H1 (cell line): ENCODE measurements around the gene CMSS1.

Experiments
- BACH1 ChIP-seq: IDR thresholded peaks from 2 replicates; pipeline ENCODE4 v1.6.1; 2012; ENCODE audit warnings: low read length, improper control_type of control experiment
- BCL11A ChIP-seq, 2 experiments: IDR thresholded peaks; one replicate each; pipeline ENCODE4 v1.6.1; 2011; ENCODE audit warnings: low read depth in 2 of 2, low read length in 2 of 2, mild to moderate bottlenecking in 2 of 2
- CEBPB ChIP-seq: IDR thresholded peaks from 2 replicates; pipeline ENCODE4 v1.6.1; 2012; ENCODE audit warnings: low read depth, low read length
- CHD2 ChIP-seq: IDR thresholded peaks from 2 replicates; pipeline ENCODE4 v1.6.1; 2012; ENCODE audit warnings: low read length, improper control_type of control experiment
- EP300 ChIP-seq, 2 experiments: IDR thresholded peaks; 1 replicate in 1 of 2; 2 replicates in 1 of 2; pipeline ENCODE4 v1.6.1; 2011 to 2012; ENCODE audit warnings: low read depth in 2 of 2, low read length in 2 of 2, mild to moderate bottlenecking in 2 of 2, borderline replicate concordance in 1 of 2, inconsistent platforms in 1 of 2, moderate library complexity in 1 of 2
- FOSL1 ChIP-seq: IDR thresholded peaks from 2 replicates; pipeline ENCODE4 v1.6.1; 2011; ENCODE audit warnings: mild to moderate bottlenecking, low read depth, low read length, moderate library complexity; ENCODE audit not compliant: insufficient read depth
- JUN ChIP-seq: IDR thresholded peaks from 2 replicates; pipeline ENCODE4 v1.6.1; 2011; ENCODE audit warnings: low read depth, mild to moderate bottlenecking, improper control_type of control experiment, low read length
- POLR2A ChIP-seq, 2 experiments: IDR thresholded peaks; 1 replicate in 1 of 2; 2 replicates in 1 of 2; pipeline ENCODE4 v1.6.1; 2011; ENCODE audit warnings: low read depth in 2 of 2, low read length in 2 of 2, mild to moderate bottlenecking in 2 of 2; ENCODE audit errors: control extremely low read depth in 1 of 2
- POLR2AphosphoS5 ChIP-seq: IDR thresholded peaks from 2 replicates; pipeline ENCODE4 v1.6.1; 2011; ENCODE audit warnings: low read depth, low read length
- RFX5 ChIP-seq: IDR thresholded peaks from 2 replicates; pipeline ENCODE4 v1.6.1; 2011; ENCODE audit warnings: low read depth, low read length, improper control_type of control experiment, borderline replicate concordance
- RNF2 ChIP-seq: fragments of 200-900, 300-1000 bp; sonication (generic); IDR thresholded peaks from 2 replicates; pipeline ENCODE4 v1.7.1; 2016; ENCODE audit warnings: borderline replicate concordance, low read depth, mild to moderate bottlenecking, antibody characterized with exemption, low read length; ENCODE audit not compliant: poor library complexity, severe bottlenecking; ENCODE audit errors: missing control alignments
- SP1 ChIP-seq: IDR thresholded peaks from 2 replicates; pipeline ENCODE4 v1.6.1; 2011; ENCODE audit warnings: low read depth, low read length
- SUZ12 ChIP-seq: fragments of 200-600 bp; sonication (generic); IDR thresholded peaks from 2 replicates; pipeline ENCODE4 v1.6.1; 2012; ENCODE audit warnings: mild to moderate bottlenecking, inconsistent platforms, low read length, moderate library complexity, mixed read lengths
- TF ChIP-seq, protein P1 (sequence below), 3 experiments: IDR thresholded peaks; 1 replicate in 2 of 3; 2 replicates in 1 of 3; pipeline versions ENCODE4 v1.5.1 to v1.6.1; 2011; ENCODE audit warnings: low read length in 3 of 3, mild to moderate bottlenecking in 3 of 3, inconsistent platforms in 2 of 3, low read depth in 1 of 3, moderate library complexity in 1 of 3; ENCODE audit not compliant: insufficient read depth in 1 of 3; ENCODE audit errors: control extremely low read depth in 1 of 3

DNA sequence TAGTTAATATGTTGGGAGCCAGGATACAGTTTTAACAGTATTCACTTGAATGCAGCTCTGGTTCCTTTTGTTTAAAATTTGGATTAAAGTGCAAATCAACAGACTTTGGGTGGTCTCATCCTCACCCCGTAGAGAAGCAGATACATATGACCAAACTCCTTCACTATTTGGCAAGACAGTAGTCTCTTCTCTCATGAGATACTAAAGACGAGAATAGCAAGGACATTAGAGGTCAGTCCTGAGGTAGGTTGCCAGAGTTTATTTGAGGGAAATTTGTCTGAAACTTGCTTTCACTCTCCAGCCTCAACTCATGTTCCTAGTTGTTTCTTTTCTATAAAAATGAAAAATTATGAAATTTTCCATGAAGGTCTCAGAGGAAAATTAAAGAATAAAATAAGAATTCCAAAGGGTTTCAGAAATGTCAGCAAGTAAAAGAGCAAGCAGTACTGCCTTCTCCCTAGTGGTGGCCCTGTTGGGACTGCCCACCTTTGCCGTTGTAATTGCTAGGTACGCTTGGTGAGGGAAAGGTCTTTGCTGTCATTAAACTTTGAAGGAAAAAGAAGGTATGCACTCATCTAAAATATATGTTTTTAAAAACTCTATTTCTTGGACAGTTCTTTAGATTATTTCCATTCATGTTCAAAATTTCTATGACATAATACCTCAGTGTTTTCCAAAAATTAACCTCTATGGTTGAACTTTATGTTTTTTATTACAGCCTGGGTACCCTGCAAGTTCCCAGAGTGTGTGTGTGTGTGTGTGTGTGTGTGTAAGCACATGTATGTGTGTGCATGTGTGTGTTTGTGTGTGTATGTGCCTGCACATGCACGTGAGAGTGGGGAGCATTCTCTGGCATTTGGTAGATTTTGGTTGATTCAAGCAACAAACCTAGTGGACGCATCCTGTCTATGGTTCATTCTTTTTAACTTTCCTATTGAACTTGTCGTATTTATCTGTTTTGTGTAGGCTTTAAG, 111.4 kb downstream of the CMSS1 start:
- TF ChIP-seq RFX5, result no peak
- no peak for TF ChIP-seq POLR2AphosphoS5
- TF ChIP-seq CEBPB, result no peak
- TF ChIP-seq, protein P1, sequence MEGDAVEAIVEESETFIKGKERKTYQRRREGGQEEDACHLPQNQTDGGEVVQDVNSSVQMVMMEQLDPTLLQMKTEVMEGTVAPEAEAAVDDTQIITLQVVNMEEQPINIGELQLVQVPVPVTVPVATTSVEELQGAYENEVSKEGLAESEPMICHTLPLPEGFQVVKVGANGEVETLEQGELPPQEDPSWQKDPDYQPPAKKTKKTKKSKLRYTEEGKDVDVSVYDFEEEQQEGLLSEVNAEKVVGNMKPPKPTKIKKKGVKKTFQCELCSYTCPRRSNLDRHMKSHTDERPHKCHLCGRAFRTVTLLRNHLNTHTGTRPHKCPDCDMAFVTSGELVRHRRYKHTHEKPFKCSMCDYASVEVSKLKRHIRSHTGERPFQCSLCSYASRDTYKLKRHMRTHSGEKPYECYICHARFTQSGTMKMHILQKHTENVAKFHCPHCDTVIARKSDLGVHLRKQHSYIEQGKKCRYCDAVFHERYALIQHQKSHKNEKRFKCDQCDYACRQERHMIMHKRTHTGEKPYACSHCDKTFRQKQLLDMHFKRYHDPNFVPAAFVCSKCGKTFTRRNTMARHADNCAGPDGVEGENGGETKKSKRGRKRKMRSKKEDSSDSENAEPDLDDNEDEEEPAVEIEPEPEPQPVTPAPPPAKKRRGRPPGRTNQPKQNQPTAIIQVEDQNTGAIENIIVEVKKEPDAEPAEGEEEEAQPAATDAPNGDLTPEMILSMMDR (IDR thresholded peaks at IDR 0.05; ENCODE audit: control extremely low read depth in 1 of 3, insufficient read depth in 1 of 3, low read depth in 1 of 3, low read length in 3 of 3), result peak; percentile 30 to 61 (median 52); a peak in 3 of 4 replicates
- TF ChIP-seq CHD2, result no peak
- TF ChIP-seq POLR2A (IDR thresholded peaks at IDR 0.05; ENCODE audit: control extremely low read depth in 1 of 2, low read depth in 2 of 2, low read length in 2 of 2), result no peak
- TF ChIP-seq EP300 (IDR thresholded peaks at IDR 0.05; ENCODE audit: borderline replicate concordance in 1 of 2, low read depth in 2 of 2, low read length in 2 of 2), result no peak
- TF ChIP-seq FOSL1, result no peak
- no peak for TF ChIP-seq SP1
- no peak for TF ChIP-seq BCL11A (IDR thresholded peaks at IDR 0.05; ENCODE audit: low read depth in 2 of 2, low read length in 2 of 2)
- TF ChIP-seq SUZ12, result no peak
- TF ChIP-seq JUN, result no peak
- no peak for TF ChIP-seq RNF2
- no peak for TF ChIP-seq BACH1
